Measurements from ENCODE around the gene GALNT10.

Gene GALNT10

GRCh38 chr5:154403234-154403633 is 212.7 kb downstream of the GALNT10 start:
- H3K27me3 ChIP-seq (ENCODE audit: insufficient read depth, insufficient read length) = no peaks in the 10 kb centered on the region
- no peaks in the 10 kb centered on the region for H3K36me3 ChIP-seq (ENCODE audit: insufficient read depth, insufficient read length, low read length)
- H3K4me3 ChIP-seq (ENCODE audit: insufficient read length, low read depth) = no peak overlapping the region
- no peaks in the 10 kb centered on the region for H3K9me3 ChIP-seq (ENCODE audit: insufficient read depth, low read length)
- TF ChIP-seq YY1 (IDR thresholded peaks at IDR 0.05; ENCODE audit: insufficient read depth, insufficient read length) (no peak), SUZ12 (IDR thresholded peaks at IDR 0.05; ENCODE audit: extremely low read depth, insufficient read depth, insufficient read length) (no peak), ZNF274 (IDR thresholded peaks at IDR 0.05; ENCODE audit: low read depth, low read length) (no peak)
- no peaks in the 10 kb centered on the region for H3K4me1 ChIP-seq (ENCODE audit: insufficient read depth, insufficient read length)
- DNase-seq (ENCODE audit: low read depth, low spot score) = no peak
- no peak overlapping the region for H3K9ac ChIP-seq (ENCODE audit: insufficient read length, low read depth)

- DNase-seq (ENCODE audit: low read depth, low spot score) = no peak
- TF ChIP-seq YY1 (IDR thresholded peaks at IDR 0.05; ENCODE audit: insufficient read depth, insufficient read length) (no peak), SUZ12 (IDR thresholded peaks at IDR 0.05; ENCODE audit: extremely low read depth, insufficient read depth, insufficient read length) (no peak)
- no peaks in the 10 kb centered on the region for H3K27me3 ChIP-seq (ENCODE audit: insufficient read depth, insufficient read length)
- no peaks in the 10 kb centered on the region for H3K36me3 ChIP-seq (ENCODE audit: insufficient read depth, insufficient read length, low read length)
- H3K9me3 ChIP-seq (ENCODE audit: insufficient read depth, low read length) = no peaks in the 10 kb centered on the region
- H3K4me3 ChIP-seq (ENCODE audit: insufficient read length, low read depth) = no peak overlapping the region
- no peaks in the 10 kb centered on the region for H3K4me1 ChIP-seq (ENCODE audit: insufficient read depth, insufficient read length)
- H3K9ac ChIP-seq (ENCODE audit: insufficient read length, low read depth) = no peak overlapping the region
Measured at GRCh38 chr5:154403776-154404387, 213.3 kb downstream of the GALNT10 start.

- peak; percentile 40 for DNase-seq (ENCODE audit: low read depth, low spot score)
- H3K9me3 ChIP-seq (ENCODE audit: insufficient read depth, low read length) = no peaks in the 10 kb centered on the region
- no peaks in the 10 kb centered on the region for H3K27me3 ChIP-seq (ENCODE audit: insufficient read depth, insufficient read length)
- no peaks in the 10 kb centered on the region for H3K36me3 ChIP-seq (ENCODE audit: insufficient read depth, insufficient read length, low read length)
- H3K9ac ChIP-seq (ENCODE audit: insufficient read length, low read depth) = no peak overlapping the region
- peak overlapping the region; percentile 18 for H3K4me3 ChIP-seq (ENCODE audit: insufficient read length, low read depth)
- TF ChIP-seq ZNF274 (IDR thresholded peaks at IDR 0.05; ENCODE audit: low read depth, low read length) (no peak), YY1 (IDR thresholded peaks at IDR 0.05; ENCODE audit: insufficient read depth, insufficient read length) (no peak), SUZ12 (IDR thresholded peaks at IDR 0.05; ENCODE audit: extremely low read depth, insufficient read depth, insufficient read length) (no peak)
- H3K4me1 ChIP-seq (ENCODE audit: insufficient read depth, insufficient read length) = no peaks in the 10 kb centered on the region
Measured at GRCh38 chr5:154405078-154405792, 214.7 kb downstream of the GALNT10 start.

- DNase-seq (ENCODE audit: low read depth, low spot score) = no peak
- Histone ChIP-seq H3K9ac (ENCODE audit: insufficient read length, low read depth) (no peak overlapping the region), H3K9me3 (ENCODE audit: insufficient read depth, low read length) (no peaks in the 10 kb centered on the region), H3K36me3 (ENCODE audit: insufficient read depth, insufficient read length, low read length) (peaks cover 3% of the 10 kb centered on the region), H3K4me1 (ENCODE audit: insufficient read depth, insufficient read length) (no peaks in the 10 kb centered on the region), H3K4me3 (ENCODE audit: insufficient read length, low read depth) (no peak overlapping the region), H3K27me3 (ENCODE audit: insufficient read depth, insufficient read length) (no peaks in the 10 kb centered on the region)
- TF ChIP-seq YY1 (IDR thresholded peaks at IDR 0.05; ENCODE audit: insufficient read depth, insufficient read length) (no peak), ZNF274 (IDR thresholded peaks at IDR 0.05; ENCODE audit: low read depth, low read length) (no peak), SUZ12 (IDR thresholded peaks at IDR 0.05; ENCODE audit: extremely low read depth, insufficient read depth, insufficient read length) (no peak)
Measured at GRCh38 chr5:154406231-154406630, 215.7 kb downstream of the GALNT10 start.

- Histone ChIP-seq H3K9me3 (ENCODE audit: insufficient read depth, low read length) (no peaks in the 10 kb centered on the region), H3K36me3 (ENCODE audit: insufficient read depth, insufficient read length, low read length) (peaks cover 9% of the 10 kb centered on the region), H3K4me3 (ENCODE audit: insufficient read length, low read depth) (no peak overlapping the region), H3K27me3 (ENCODE audit: insufficient read depth, insufficient read length) (no peaks in the 10 kb centered on the region), H3K9ac (ENCODE audit: insufficient read length, low read depth) (no peak overlapping the region), H3K4me1 (ENCODE audit: insufficient read depth, insufficient read length) (no peaks in the 10 kb centered on the region)
- TF ChIP-seq YY1 (IDR thresholded peaks at IDR 0.05; ENCODE audit: insufficient read depth, insufficient read length) (no peak), ZNF274 (IDR thresholded peaks at IDR 0.05; ENCODE audit: low read depth, low read length) (no peak), SUZ12 (IDR thresholded peaks at IDR 0.05; ENCODE audit: extremely low read depth, insufficient read depth, insufficient read length) (no peak)
- no peak for DNase-seq (ENCODE audit: low read depth, low spot score)
Measured at GRCh38 chr5:154406826-154407225, 216.3 kb downstream of the GALNT10 start.

GRCh38 chr5:154408811-154409210 is 218.3 kb downstream of the GALNT10 start:
- no peak overlapping the region for H3K9ac ChIP-seq (ENCODE audit: insufficient read length, low read depth)
- DNase-seq (ENCODE audit: low read depth, low spot score) = no peak
- peaks cover 21% of the 10 kb centered on the region for H3K36me3 ChIP-seq (ENCODE audit: insufficient read depth, insufficient read length, low read length)
- no peak overlapping the region for H3K4me3 ChIP-seq (ENCODE audit: insufficient read length, low read depth)
- H3K27me3 ChIP-seq (ENCODE audit: insufficient read depth, insufficient read length) = no peaks in the 10 kb centered on the region
- TF ChIP-seq ZNF274 (IDR thresholded peaks at IDR 0.05; ENCODE audit: low read depth, low read length) (no peak), YY1 (IDR thresholded peaks at IDR 0.05; ENCODE audit: insufficient read depth, insufficient read length) (no peak), SUZ12 (IDR thresholded peaks at IDR 0.05; ENCODE audit: extremely low read depth, insufficient read depth, insufficient read length) (no peak)
- no peaks in the 10 kb centered on the region for H3K9me3 ChIP-seq (ENCODE audit: insufficient read depth, low read length)
- H3K4me1 ChIP-seq (ENCODE audit: insufficient read depth, insufficient read length) = no peaks in the 10 kb centered on the region

GRCh38 chr5:154409230-154409840 is 218.8 kb downstream of the GALNT10 start:
- TF ChIP-seq SUZ12 (IDR thresholded peaks at IDR 0.05; ENCODE audit: extremely low read depth, insufficient read depth, insufficient read length) = no peak
- no peak for TF ChIP-seq ZNF274 (IDR thresholded peaks at IDR 0.05; ENCODE audit: low read depth, low read length)
- TF ChIP-seq YY1 (IDR thresholded peaks at IDR 0.05; ENCODE audit: insufficient read depth, insufficient read length) = no peak
- H3K4me3 ChIP-seq (ENCODE audit: insufficient read length, low read depth) = no peak overlapping the region
- no peak overlapping the region for H3K9ac ChIP-seq (ENCODE audit: insufficient read length, low read depth)
- H3K36me3 ChIP-seq (ENCODE audit: insufficient read depth, insufficient read length, low read length) = peaks cover 21% of the 10 kb centered on the region
- no peaks in the 10 kb centered on the region for H3K4me1 ChIP-seq (ENCODE audit: insufficient read depth, insufficient read length)
- no peaks in the 10 kb centered on the region for H3K9me3 ChIP-seq (ENCODE audit: insufficient read depth, low read length)
- no peaks in the 10 kb centered on the region for H3K27me3 ChIP-seq (ENCODE audit: insufficient read depth, insufficient read length)
- DNase-seq (ENCODE audit: low read depth, low spot score) = no peak

All from NT2/D1 (cell line).